ENCODE data around the gene PPP2CA.
"Not testable (repeated sequence)": the region's sequence is repeated elsewhere in the genome, so short reads cannot be mapped to it uniquely, and the experiment has no call there.

The PPP2CA gene

GRCh38 chr5:134215757-134216156, 10.1 kb downstream of the PPP2CA start:
- TF ChIP-seq CTCF (IDR thresholded peaks at IDR 0.05; ENCODE audit: insufficient read depth, low read length, poor library complexity, severe bottlenecking): no peak
- H3K27me3 ChIP-seq (replicated peaks; ENCODE audit: control insufficient read depth, insufficient read depth, low read length): no peaks in the 10 kb centered on the region
- DNase-seq (ENCODE audit: extremely low read depth, insufficient read length): no peak
- no peak overlapping the region for H3K4me3 ChIP-seq (replicated peaks; ENCODE audit: low read depth, low read length)
- H3K36me3 ChIP-seq (ENCODE audit: control insufficient read depth, insufficient read depth, low read length): no peaks in the 10 kb centered on the region

- not testable (repeated sequence) for H3K4me3 ChIP-seq (replicated peaks; ENCODE audit: low read depth, low read length); DNase-seq (ENCODE audit: extremely low read depth, insufficient read length); H3K27me3 ChIP-seq (replicated peaks; ENCODE audit: control insufficient read depth, insufficient read depth, low read length); H3K36me3 ChIP-seq (ENCODE audit: control insufficient read depth, insufficient read depth, low read length)
These were observed 14.4 kb downstream of the PPP2CA start for GRCh38 chr5:134211263-134212031.

- no peaks in the 10 kb centered on the region for H3K27me3 ChIP-seq (replicated peaks; ENCODE audit: control insufficient read depth, insufficient read depth, low read length)
- H3K36me3 ChIP-seq (ENCODE audit: control insufficient read depth, insufficient read depth, low read length): no peaks in the 10 kb centered on the region; the same call in 1 of the 2 replicates
- TF ChIP-seq CTCF (IDR thresholded peaks at IDR 0.05; ENCODE audit: insufficient read depth, low read length, poor library complexity, severe bottlenecking): no peak
- H3K4me3 ChIP-seq (replicated peaks; ENCODE audit: low read depth, low read length): no peak overlapping the region
- DNase-seq (ENCODE audit: extremely low read depth, insufficient read length): no peak
These were observed 16.2 kb downstream of the PPP2CA start for GRCh38 chr5:134209477-134210245.

GRCh38 chr5:134207696-134208095, 18.2 kb downstream of the PPP2CA start:
- H3K27me3 ChIP-seq (replicated peaks; ENCODE audit: control insufficient read depth, insufficient read depth, low read length): no peaks in the 10 kb centered on the region
- H3K4me3 ChIP-seq (replicated peaks; ENCODE audit: low read depth, low read length): no peak overlapping the region
- TF ChIP-seq CTCF (IDR thresholded peaks at IDR 0.05; ENCODE audit: insufficient read depth, low read length, poor library complexity, severe bottlenecking): no peak
- peaks cover 4% of the 10 kb centered on the region; the same call in 1 of the 2 replicates for H3K36me3 ChIP-seq (ENCODE audit: control insufficient read depth, insufficient read depth, low read length)
- DNase-seq (ENCODE audit: extremely low read depth, insufficient read length): no peak

GRCh38 chr5:134206627-134207160, 19.2 kb downstream of the PPP2CA start:
- Histone ChIP-seq H3K27me3 (replicated peaks; ENCODE audit: control insufficient read depth, insufficient read depth, low read length) (no peaks in the 10 kb centered on the region), H3K36me3 (ENCODE audit: control insufficient read depth, insufficient read depth, low read length) (peaks cover 4% of the 10 kb centered on the region; the same call in 1 of the 2 replicates), H3K4me3 (replicated peaks; ENCODE audit: low read depth, low read length) (no peak overlapping the region)
- DNase-seq (ENCODE audit: extremely low read depth, insufficient read length): no peak
- no peak for TF ChIP-seq CTCF (IDR thresholded peaks at IDR 0.05; ENCODE audit: insufficient read depth, low read length, poor library complexity, severe bottlenecking)

- Histone ChIP-seq H3K36me3 (ENCODE audit: control insufficient read depth, insufficient read depth, low read length) (peaks cover 9% of the 10 kb centered on the region), H3K4me3 (replicated peaks; ENCODE audit: low read depth, low read length) (no peak overlapping the region), H3K27me3 (replicated peaks; ENCODE audit: control insufficient read depth, insufficient read depth, low read length) (no peaks in the 10 kb centered on the region)
- no peak for DNase-seq (ENCODE audit: extremely low read depth, insufficient read length)
- no peak for TF ChIP-seq CTCF (IDR thresholded peaks at IDR 0.05; ENCODE audit: insufficient read depth, low read length, poor library complexity, severe bottlenecking)
These were observed 21.3 kb downstream of the PPP2CA start for GRCh38 chr5:134204575-134204974.

Measured in GM06990 (cell line).